ENCODE data around the gene WDFY1. TPM values are rescaled to one million over a fixed set of nuclear protein-coding genes. Genes with fewer than 3 reads are reported as not detected.

Gene WDFY1
- total RNA-seq, 1 donor from 2014 or later: 53.1 TPM

- no peak overlapping the region for H3K4me3 Mint-ChIP-seq (ENCODE audit: unreplicated experiment)
- H3K27me3 Mint-ChIP-seq (ENCODE audit: unreplicated experiment): peaks cover 3% of the 10 kb centered on the region
- no peak overlapping the region for H3K27ac Mint-ChIP-seq (ENCODE audit: unreplicated experiment)
- peaks cover 24% of the 10 kb centered on the region for H3K4me1 Mint-ChIP-seq (ENCODE audit: unreplicated experiment)
- H3K9me3 Mint-ChIP-seq (ENCODE audit: unreplicated experiment): no peaks in the 10 kb centered on the region
- DNase-seq (ENCODE audit: low spot score): no peak
- no peak for TF ChIP-seq CTCF (IDR thresholded peaks at IDR 0.05; ENCODE audit: unreplicated experiment)
- H3K36me3 Mint-ChIP-seq (ENCODE audit: low read depth, unreplicated experiment): peaks cover 4% of the 10 kb centered on the region
Observed at GRCh38 chr2:223937535-223937934, 7.6 kb downstream of the WDFY1 start.

- H3K9me3 Mint-ChIP-seq (ENCODE audit: unreplicated experiment): no peaks in the 10 kb centered on the region
- peaks cover 23% of the 10 kb centered on the region for H3K4me1 Mint-ChIP-seq (ENCODE audit: unreplicated experiment)
- no peak overlapping the region for H3K4me3 Mint-ChIP-seq (ENCODE audit: unreplicated experiment)
- H3K36me3 Mint-ChIP-seq (ENCODE audit: low read depth, unreplicated experiment): peaks cover 4% of the 10 kb centered on the region
- no peak for DNase-seq (ENCODE audit: low spot score)
- peak overlapping the region; percentile 39 for H3K27ac Mint-ChIP-seq (ENCODE audit: unreplicated experiment)
- H3K27me3 Mint-ChIP-seq (ENCODE audit: unreplicated experiment): peaks cover 3% of the 10 kb centered on the region
- TF ChIP-seq CTCF (IDR thresholded peaks at IDR 0.05; ENCODE audit: unreplicated experiment): no peak
Observed at GRCh38 chr2:223936862-223937326, 8.2 kb downstream of the WDFY1 start.

DNA sequence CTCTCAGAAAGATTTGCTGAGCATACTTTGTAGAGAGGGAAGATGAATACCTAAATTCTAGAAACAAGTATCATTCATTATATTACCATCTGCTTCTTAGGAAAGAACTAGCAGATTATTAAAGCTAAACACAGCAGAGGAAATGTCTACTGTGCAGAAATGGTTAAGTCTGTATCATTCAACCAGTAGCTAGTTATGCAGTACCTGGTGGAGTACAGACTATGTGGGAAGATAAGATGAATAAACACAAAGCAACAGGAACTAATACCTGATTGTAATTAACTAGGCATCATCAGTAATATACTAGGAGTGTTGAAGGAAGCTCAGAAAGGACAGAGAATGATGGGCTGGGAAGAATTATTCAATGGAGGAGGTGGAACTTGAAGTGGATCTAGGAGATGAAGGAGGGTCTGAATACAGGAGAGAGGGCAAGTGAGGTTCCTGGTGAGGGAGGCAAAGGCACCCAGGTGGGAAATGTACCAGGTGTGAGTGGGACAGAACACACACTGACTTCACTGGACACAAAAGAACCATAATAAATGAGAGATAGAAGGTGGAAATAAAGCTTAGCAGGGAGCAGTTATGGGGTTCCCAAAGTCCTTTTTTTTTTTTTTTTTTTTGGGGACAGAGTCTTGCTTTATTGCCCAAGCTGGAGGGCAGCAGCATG lies 9.5 kb downstream of the WDFY1 start:
- Mint-ChIP-seq H3K9me3 (ENCODE audit: unreplicated experiment) (no peaks in the 10 kb centered on the region), H3K36me3 (ENCODE audit: low read depth, unreplicated experiment) (no peaks in the 10 kb centered on the region), H3K4me3 (ENCODE audit: unreplicated experiment) (no peak overlapping the region), H3K27me3 (ENCODE audit: unreplicated experiment) (no peaks in the 10 kb centered on the region), H3K27ac (ENCODE audit: unreplicated experiment) (peak overlapping the region; percentile 43), H3K4me1 (ENCODE audit: unreplicated experiment) (peaks cover 16% of the 10 kb centered on the region)
- no peak for TF ChIP-seq CTCF (IDR thresholded peaks at IDR 0.05; ENCODE audit: unreplicated experiment)
- no peak for DNase-seq (ENCODE audit: low spot score)

DNA sequence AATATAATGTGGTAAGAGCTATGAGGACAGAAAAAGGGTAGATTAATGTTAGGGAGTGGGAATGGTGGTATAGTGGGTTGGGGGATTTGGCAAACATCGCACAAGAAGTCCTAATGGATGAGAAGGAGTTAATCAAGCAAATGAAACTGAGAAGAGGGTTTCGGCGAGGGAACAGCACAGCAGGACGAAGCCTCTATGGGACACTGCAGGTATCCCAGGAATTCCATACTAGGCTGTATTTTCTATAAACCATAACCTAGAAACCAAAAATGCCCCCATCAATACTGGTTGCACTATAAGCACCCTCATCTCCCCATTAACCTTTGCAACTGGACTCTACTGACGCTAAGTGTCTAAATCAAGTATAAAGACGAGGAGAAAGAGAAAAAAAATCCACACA lies 10.3 kb downstream of the WDFY1 start:
- no peak overlapping the region for H3K27ac Mint-ChIP-seq (ENCODE audit: unreplicated experiment)
- H3K9me3 Mint-ChIP-seq (ENCODE audit: unreplicated experiment): no peaks in the 10 kb centered on the region
- no peak for DNase-seq (ENCODE audit: low spot score)
- no peaks in the 10 kb centered on the region for H3K27me3 Mint-ChIP-seq (ENCODE audit: unreplicated experiment)
- no peak for TF ChIP-seq CTCF (IDR thresholded peaks at IDR 0.05; ENCODE audit: unreplicated experiment)
- H3K4me1 Mint-ChIP-seq (ENCODE audit: unreplicated experiment): peaks cover 16% of the 10 kb centered on the region
- H3K4me3 Mint-ChIP-seq (ENCODE audit: unreplicated experiment): no peak overlapping the region
- H3K36me3 Mint-ChIP-seq (ENCODE audit: low read depth, unreplicated experiment): no peaks in the 10 kb centered on the region
